Psoas muscle (tissue), 8 donors: Measurements from ENCODE around the gene TRIM36. TPM values are rescaled to one million over a fixed set of nuclear protein-coding genes. Genes with fewer than 3 reads are reported as not detected.
A peak's percentile ranks its signal among the peaks of the same experiment; 100 is the strongest.

Experiments used
- ATAC-seq, 4 donors: fragments of 200-7000 bp; cut with Tn5 transposase; one replicate each; pipeline ENCODE4 v1.9.1; 2020; ENCODE audit warnings: moderate library complexity in 3 of 4, mild to moderate bottlenecking in 2 of 4
- DNase-seq, 2 donors: peaks; one replicate each; pipeline ENCODE4 v3.0.0-alpha.2; 2020
- H3K27ac ChIP-seq: fragments of 200-600 bp; one replicate; pipeline ENCODE4 v1.8.0; 2022
- H3K27me3 ChIP-seq, 3 donors: fragments of 200-600 bp in 1 of 3; one replicate each; pipeline versions ENCODE4 v1.6.1 to v1.8.0; 2013 to 2022; ENCODE audit warnings: low read length in 2 of 3, mild to moderate bottlenecking in 2 of 3, moderate library complexity in 1 of 3; ENCODE audit not compliant: insufficient read depth in 3 of 3
- H3K36me3 ChIP-seq, 2 donors: fragments of 200-600 bp in 1 of 2; one replicate each; pipeline versions ENCODE4 v1.6.1 to v1.8.0; 2013 to 2022; ENCODE audit warnings: low read depth in 1 of 2, mild to moderate bottlenecking in 1 of 2, moderate library complexity in 1 of 2; ENCODE audit not compliant: insufficient read depth in 1 of 2
- H3K4me1 ChIP-seq: fragments of 200-600 bp; one replicate; pipeline ENCODE4 v1.8.0; 2022
- H3K4me3 ChIP-seq: fragments of 200-600 bp; one replicate; pipeline ENCODE4 v1.8.0; 2022; ENCODE audit warnings: mild to moderate bottlenecking
- H3K9me3 ChIP-seq: fragments of 200-600 bp; one replicate; pipeline ENCODE4 v1.8.0; 2022
- CTCF ChIP-seq: fragments of 200-600 bp; IDR thresholded peaks from one replicate; pipeline ENCODE4 v1.8.0; 2022; ENCODE audit warnings: antibody characterized with exemption
- WGBS, 3 donors: extraction: QIAGEN DNeasy Blood & Tissue Kit; methylation state at CpG; one replicate each; pipeline versions ENCODE4 v1.1.6 to v1.1.7; 2013; 5-methylcytosine and 5-hydroxymethylcytosine counted together
- intact Hi-C, 2 donors: fragments of 100-400 bp; cut with DNase I; formaldehyde crosslinking; loops; one replicate each; pipeline versions ENCODE4 v1.11.0 to v1.14.2; 2022
- polyA plus RNA-seq, 3 donors: library from polyadenylated mRNA; stranded (reverse); fragments of 200-250 nt; gene quantifications; one replicate each; pipeline ENCODE4 v1.2.3, GENCODE V29; 2013
- total RNA-seq, 4 donors: library from RNA; stranded (reverse); fragmentation: NEBNext Ultra II Directional in 2 of 4; extraction: Animal tissue kit (Norgen Biotek cat#: 25700) in 2 of 4; gene quantifications; one replicate each; pipeline versions ENCODE4 v1.2.1 to v1.2.4, GENCODE V29; 2021 to 2023
- donor health status: healthy with polysubstance abuse.
- donor health status: DM: no; HTN: no; CAD: no; lungs with moderate emphysema.
- donor health status: Bipolar disorder and iron deficiency.
- donor health status: healthy.
- donor health status: DM: yes; HTN: yes; CAD: no.
- donor health status: DM: no; HTN: no; CAD: no.
- donor health status: DM: no; HTN: no; CAD: no.
- donor health status: DM: yes; HTN: yes; CAD: no.

The TRIM36 gene
- total and polyA plus RNA-seq, 7 donors = 0.04 to 0.75 (median 0.47) TPM; not detected in 2

- TF ChIP-seq CTCF = no peak
- 76 to 80% (median 77%) methylated on average over 5 of the region's 5 CpGs for WGBS, 3 donors
- H3K27me3 ChIP-seq = peaks cover 0 to 3% (median 0%) of the 10 kb centered on the region in 3 donors
These were observed 60.4 kb downstream of the TRIM36 start for GRCh38 chr5:115109356-115109755.

GRCh38 chr5:115100319-115100955, 69.3 kb downstream of the TRIM36 start:
- intact Hi-C loops = no loop called here
- Histone ChIP-seq H3K27me3 (no peaks in the 10 kb centered on the region), H3K4me1 (no peaks in the 10 kb centered on the region), H3K36me3 (no peaks in the 10 kb centered on the region), H3K4me3 (no peak overlapping the region), H3K27ac (no peak overlapping the region), H3K9me3 (no peaks in the 10 kb centered on the region)
- DNase-seq (no peak), ATAC-seq (no peak)
- WGBS, 3 donors = 62 to 68% (median 64%) methylated on average over 6 of the region's 6 CpGs
- TF ChIP-seq CTCF = no peak

More at GRCh38 chr5:115109356-115109755, 60.4 kb downstream of the TRIM36 start:
- H3K27ac ChIP-seq = no peak overlapping the region
- DNase-seq (no peak), ATAC-seq (no peak)
- H3K36me3 ChIP-seq = no peaks in the 10 kb centered on the region
- no peak overlapping the region for H3K4me3 ChIP-seq
- no peaks in the 10 kb centered on the region for H3K9me3 ChIP-seq
- H3K4me1 ChIP-seq = no peaks in the 10 kb centered on the region
- intact Hi-C loops = no loop called here

- ATAC-seq (peak in 2 of 4 donors; percentile 53 to 62), DNase-seq (no peak)
- Histone ChIP-seq H3K4me3 (no peak overlapping the region), H3K36me3 (no peaks in the 10 kb centered on the region), H3K27me3 (no peaks in the 10 kb centered on the region), H3K4me1 (no peaks in the 10 kb centered on the region), H3K27ac (no peak overlapping the region), H3K9me3 (no peaks in the 10 kb centered on the region)
- TF ChIP-seq CTCF = peak; percentile 59
- intact Hi-C loops = loop anchor here (1.0 to 5.0 kb wide), 2 partner anchors 148 to 149 kb away; no protein-coding TSS in a partner anchor
- WGBS, 3 donors = 1 to 13% (median 3%) methylated on average over 2 of the region's 2 CpGs
These were observed 71.5 kb downstream of the TRIM36 start for GRCh38 chr5:115098041-115098702.

- no peaks in the 10 kb centered on the region for H3K27me3 ChIP-seq
- no peaks in the 10 kb centered on the region for H3K9me3 ChIP-seq
- 45 to 57% (median 48%) methylated on average over 2 of the region's 2 CpGs for WGBS, 3 donors
- H3K4me3 ChIP-seq = no peak overlapping the region
- no peak for TF ChIP-seq CTCF
- no peaks in the 10 kb centered on the region for H3K4me1 ChIP-seq
- no peaks in the 10 kb centered on the region for H3K36me3 ChIP-seq
- DNase-seq = no peak
- H3K27ac ChIP-seq = no peak overlapping the region
- ATAC-seq = no peak
- intact Hi-C loops = loop anchor here in 1 of 2 donors (5.0 kb wide), 1 partner anchor 150 kb away; no protein-coding TSS in a partner anchor
These were observed 72.5 kb downstream of the TRIM36 start for GRCh38 chr5:115097236-115097635.
